Urothelium cell line (cell line): ENCODE results near the gene GPR157.
A peak's percentile ranks its signal among the peaks of the same experiment; 100 is the strongest.
"Not testable (repeated sequence)": the region's sequence is repeated elsewhere in the genome, so short reads cannot be mapped to it uniquely, and the experiment has no call there.

Source experiments
- DNase-seq: peaks from one replicate; pipeline ENCODE4 v3.0.0; 2011; ENCODE audit warnings: low spot score, mixed read lengths
- FAIRE-seq: peaks from 2 replicates; lab custom pipeline; 2011; peaks lifted over from hg19 to GRCh38; lab: Jason Lieb, UNC

The GPR157 gene

GRCh38 chr1:9149151-9149550, 20.2 kb upstream of the GPR157 start:
- FAIRE-seq = no peak
- DNase-seq = no peak

GRCh38 chr1:9146156-9146555, 17.3 kb upstream of the GPR157 start:
- DNase-seq (no peak), FAIRE-seq (peak; percentile 50)

GRCh38 chr1:9145714-9146113, 16.8 kb upstream of the GPR157 start:
- DNase-seq = no peak
- FAIRE-seq = peak; percentile 48

- FAIRE-seq (peak; percentile 5), DNase-seq (peak; percentile 77)
Observed at GRCh38 chr1:9145021-9145668, 16.2 kb upstream of the GPR157 start.

- FAIRE-seq, DNase-seq: not testable (repeated sequence)
Observed at GRCh38 chr1:9144494-9144893, 15.6 kb upstream of the GPR157 start.

GRCh38 chr1:9143250-9143649, 14.3 kb upstream of the GPR157 start:
- DNase-seq (no peak), FAIRE-seq (no peak)

- no peak for DNase-seq
- FAIRE-seq = no peak
Observed at GRCh38 chr1:9139930-9140329, 11.0 kb upstream of the GPR157 start.

GRCh38 chr1:9136932-9137331, 8.0 kb upstream of the GPR157 start:
- FAIRE-seq (no peak), DNase-seq (no peak)

- FAIRE-seq = no peak
- no peak for DNase-seq
Observed at GRCh38 chr1:9135073-9135836, 6.4 kb upstream of the GPR157 start.

GRCh38 chr1:9133870-9134585, 5.1 kb upstream of the GPR157 start:
- FAIRE-seq (no peak), DNase-seq (no peak)

- no peak for FAIRE-seq
- DNase-seq = peak; percentile 93
Observed at GRCh38 chr1:9129266-9130041, 552 bp upstream of the GPR157 start.

- no peak for FAIRE-seq
- peak; percentile 22 for DNase-seq
Observed at GRCh38 chr1:9128166-9128519, 759 bp downstream of the GPR157 start.

- peak; percentile 59 for FAIRE-seq
- no peak for DNase-seq
Observed at GRCh38 chr1:9127395-9128165, 1.3 kb downstream of the GPR157 start.

- FAIRE-seq = no peak
- DNase-seq = no peak
Observed at GRCh38 chr1:9126511-9126910, 2.4 kb downstream of the GPR157 start.

GRCh38 chr1:9125847-9126246, 3.1 kb downstream of the GPR157 start:
- DNase-seq, FAIRE-seq: not testable (repeated sequence)

- DNase-seq (no peak), FAIRE-seq (no peak)
Observed at GRCh38 chr1:9125325-9125724, 3.6 kb downstream of the GPR157 start.

GRCh38 chr1:9124389-9124788, 4.5 kb downstream of the GPR157 start:
- not testable (repeated sequence) for DNase-seq, FAIRE-seq

- not testable (repeated sequence) for DNase-seq, FAIRE-seq
Observed at GRCh38 chr1:9123665-9124064, 5.2 kb downstream of the GPR157 start.

- no peak for FAIRE-seq
- no peak for DNase-seq
Observed at GRCh38 chr1:9121496-9122409, 7.1 kb downstream of the GPR157 start.
